HepG2 (cell line): ENCODE results near the gene RRP12. TPM values are rescaled to one million over a fixed set of nuclear protein-coding genes. Genes with fewer than 3 reads are reported as not detected.

Experiments
- ATAC-seq: fragments of 200-7000 bp; cut with Tn5 transposase; 3 replicates; pipeline ENCODE4 v1.9.1; 2020; ENCODE audit warnings: mild to moderate bottlenecking, moderate library complexity
- BruUV-seq: library from RNA; stranded (reverse); fragments of 400-500 nt; replicated peaks from 2 replicates; lab custom pipeline; 2021; lab: Mats Ljungman, UMichigan
- CTCF ChIA-PET: fragments of 300-600 bp; formaldehyde crosslinking; extraction: SDS; loops from one replicate; lab custom pipeline; 2021; ENCODE audit warnings: low total read pairs, inconsistent platforms, low intra/inter-chr PET ratio; lab: Yijun Ruan, JAX
- POLR2A ChIA-PET: fragments of 350-600 bp; sonication (Branson Sonifier 250); formaldehyde crosslinking; loops from one replicate; lab custom pipeline; 2020; ENCODE audit warnings: antibody characterized with exemption, inconsistent platforms; lab: Yijun Ruan, JAX
- DNase-seq: peaks from one replicate; pipeline ENCODE4 v3.0.0-alpha.2; 2015; ENCODE audit warnings: low spot score
- FAIRE-seq: peaks from 3 replicates; lab custom pipeline; 2011; peaks lifted over from hg19 to GRCh38; lab: Jason Lieb, UNC
- H2AFZ ChIP-seq: one replicate; pipeline ENCODE4 v1.6.1; 2011; ENCODE audit warnings: low read length, inconsistent platforms
- H3K27ac ChIP-seq: fragments of 300-600 bp; 3 replicates; pipeline ENCODE4 v1.8.0; 2011; ENCODE audit warnings: mixed run types, mild to moderate bottlenecking, mixed read lengths, low read length, inconsistent platforms; ENCODE audit not compliant: insufficient read depth; ENCODE audit errors: extremely low read length
- H3K27me3 ChIP-seq, 2 experiments: fragments of 200-600 bp in 1 of 2; 2 replicates in 1 of 2; 3 replicates in 1 of 2; pipeline versions ENCODE4 v1.6.0 to v1.8.0; 2011; ENCODE audit warnings: low read length in 2 of 2, mild to moderate bottlenecking in 2 of 2, moderate library complexity in 2 of 2, inconsistent platforms in 1 of 2; ENCODE audit not compliant: insufficient read depth in 2 of 2, control insufficient read depth in 1 of 2
- H3K36me3 ChIP-seq, 2 experiments: fragments of 200-600 bp in 1 of 2; replicated peaks in 1 of 2; 2 replicates in 1 of 2; 3 replicates in 1 of 2; pipeline versions ENCODE4 v1.5.1 to v1.8.0; 2011; ENCODE audit warnings: low read length in 2 of 2, inconsistent platforms in 1 of 2; ENCODE audit not compliant: insufficient read depth in 2 of 2, control insufficient read depth in 1 of 2
- H3K4me1 ChIP-seq: 2 replicates; pipeline ENCODE4 v1.5.1; 2012; ENCODE audit warnings: low read length, inconsistent platforms; ENCODE audit not compliant: insufficient read depth
- H3K4me2 ChIP-seq: 2 replicates; pipeline ENCODE4 v1.6.0; 2011; ENCODE audit warnings: low read depth, low read length, inconsistent platforms
- H3K4me3 ChIP-seq, 3 experiments: fragments of 200-600 bp in 1 of 3; sonication (generic), shearing (Covaris generic) in 1 of 3; replicated peaks in 1 of 3; 2 replicates each; pipeline ENCODE4 v1.5.1; 2011 to 2016; ENCODE audit warnings: low read length in 3 of 3, inconsistent platforms in 2 of 3, low read depth in 2 of 3, mild to moderate bottlenecking in 2 of 3, control low read depth in 1 of 3, mixed read lengths in 1 of 3; ENCODE audit not compliant: insufficient read depth in 1 of 3
- H3K79me2 ChIP-seq: one replicate; pipeline ENCODE4 v1.6.1; 2011; ENCODE audit warnings: low read length, inconsistent platforms; ENCODE audit not compliant: insufficient read depth
- H3K9ac ChIP-seq: 2 replicates; pipeline ENCODE4 v1.6.0; 2011; ENCODE audit warnings: mild to moderate bottlenecking, low read depth, low read length, inconsistent platforms; ENCODE audit not compliant: insufficient read depth
- H3K9me3 ChIP-seq: 2 replicates; pipeline ENCODE4 v1.5.1; 2012; ENCODE audit warnings: mild to moderate bottlenecking, low read length
- H4K20me1 ChIP-seq: 2 replicates; pipeline ENCODE4 v1.6.0; 2011; ENCODE audit warnings: inconsistent platforms, mild to moderate bottlenecking, low read length, moderate library complexity; ENCODE audit not compliant: insufficient read depth
- ETV6 ChIP-seq: sonication (generic); formaldehyde crosslinking; conservative IDR thresholded peaks from 2 replicates; pipeline ENCODE4 v1.4.0; 2020; ENCODE audit warnings: missing genetic modification reagents
- HNF4A ChIP-seq: sonication (generic); formaldehyde crosslinking; IDR thresholded peaks from 2 replicates; pipeline ENCODE4 v1.4.0; 2020; ENCODE audit warnings: missing genetic modification reagents
- HNF4G ChIP-seq, 2 experiments: sonication (generic) in 1 of 2; formaldehyde crosslinking in 1 of 2; IDR thresholded peaks; 2 replicates each; pipeline versions ENCODE4 v1.4.0 to v1.6.1; 2011 to 2020; ENCODE audit warnings: borderline replicate concordance in 2 of 2, low read depth in 2 of 2, mild to moderate bottlenecking in 2 of 2, low read length in 1 of 2, missing genetic modification reagents in 1 of 2, moderate library complexity in 1 of 2
- IRF2 ChIP-seq: IDR thresholded peaks from 2 replicates; pipeline ENCODE4 v1.6.1; 2018; ENCODE audit warnings: missing genetic modification reagents, missing compliant biosample characterization
- POLR2AphosphoS2 ChIP-seq: IDR thresholded peaks from 2 replicates; pipeline ENCODE4 v1.6.1; 2011; ENCODE audit warnings: low read depth, low read length, improper control_type of control experiment
- SAP130 ChIP-seq: IDR thresholded peaks from 2 replicates; pipeline ENCODE4 v1.6.1; 2016; ENCODE audit warnings: low read depth
- SNRNP70 ChIP-seq: fragments of 200-400 bp; formaldehyde crosslinking; IDR thresholded peaks from 2 replicates; pipeline ENCODE4 v1.6.1; 2017; ENCODE audit warnings: mild to moderate bottlenecking, low read depth, low read length, moderate library complexity
- XRCC5 ChIP-seq: fragments of 200-400 bp; formaldehyde crosslinking; optimal IDR thresholded peaks from 2 replicates; pipeline ENCODE3; 2017; ENCODE audit warnings: mild to moderate bottlenecking, low read length
- ZNF205 ChIP-seq: IDR thresholded peaks from 2 replicates; pipeline ENCODE4 v1.6.1; 2018; ENCODE audit warnings: missing biosample characterization, missing genetic modification reagents
- ZNF333 ChIP-seq: sonication (generic); formaldehyde crosslinking; IDR thresholded peaks from 2 replicates; pipeline ENCODE4 v1.4.0; 2020; ENCODE audit warnings: mild to moderate bottlenecking, missing genetic modification reagents, borderline replicate concordance
- ZNF337 ChIP-seq: sonication (generic); formaldehyde crosslinking; IDR thresholded peaks from 2 replicates; pipeline ENCODE4 v1.5.1; 2020; ENCODE audit warnings: missing genetic modification reagents, low read depth, mild to moderate bottlenecking, borderline replicate concordance
- ZNF724P ChIP-seq: sonication (generic); formaldehyde crosslinking; IDR thresholded peaks from 2 replicates; pipeline ENCODE4 v1.8.0; 2022; ENCODE audit warnings: missing genetic modification reagents, borderline replicate concordance
- WGBS: methylation state at CpG from one replicate; pipeline ENCODE4 v1.1.6; 2017; ENCODE audit warnings: low lambda C conversion rate; 5-methylcytosine and 5-hydroxymethylcytosine counted together
- in situ Hi-C: cut with HindIII; loops from 2 replicates; pipeline ENCODE4 v1.10.0; 2017; ENCODE audit warnings: low pct_unique_long_range_greater_than_20kb; ENCODE audit not compliant: extremely low pct_ligation_motif_present
- intact Hi-C: fragments of 100-400 bp; cut with micrococcal nuclease; formaldehyde crosslinking; loops from one replicate; pipeline ENCODE4 v1.10.0; 2022; ENCODE audit not compliant: unreplicated experiment
- polyA plus RNA-seq, 8 experiments: library from polyadenylated mRNA; depleted of rRNA in 3 of 8; stranded (reverse) in 7 of 8; unstranded in 1 of 8; fragments of >200 nt; fragmentation: Illumina TruSeq in 4 of 8; extraction: Trizol in 4 of 8; gene quantifications; 2 replicates each; pipeline versions ENCODE4 v1.2.1 to v1.2.3, GENCODE V29; 2011 to 2016; ENCODE audit warnings: low read depth in 4 of 8, missing spikeins in 1 of 8, mixed read lengths in 1 of 8; ENCODE audit not compliant: insufficient read depth in 1 of 8
- total RNA-seq, 5 experiments: library from RNA; depleted of rRNA; stranded (reverse); fragments of >200 nt; fragmentation: Illumina TruSeq; extraction: Trizol; gene quantifications; 2 replicates each; pipeline ENCODE4 v1.2.3, GENCODE V29; 2016; ENCODE audit warnings: low read depth in 1 of 5
- TF ChIP-seq, protein P1 (sequence below): sonication (generic); formaldehyde crosslinking; IDR thresholded peaks from 2 replicates; pipeline ENCODE4 v1.4.0; 2020; ENCODE audit warnings: mild to moderate bottlenecking, missing genetic modification reagents
- TF ChIP-seq, protein P2 (sequence below): sonication (generic); formaldehyde crosslinking; IDR thresholded peaks from 2 replicates; pipeline ENCODE4 v1.9.0; 2022; ENCODE audit warnings: missing genetic modification reagents, mild to moderate bottlenecking, borderline replicate concordance
- TF ChIP-seq, protein P3 (sequence below): sonication (generic); formaldehyde crosslinking; IDR thresholded peaks from 2 replicates; pipeline ENCODE4 v1.5.0; 2020; ENCODE audit warnings: mild to moderate bottlenecking, missing genetic modification reagents, moderate library complexity
- TF ChIP-seq, protein P4 (sequence below): IDR thresholded peaks from 2 replicates; pipeline ENCODE4 v1.6.1; 2016

RRP12 gene
- total and polyA plus RNA-seq, 2 of the 13 experiments (the other 11 are each of a cell fraction or from before 2014, with no cell fraction given): 13.2 to 39.4 TPM

- TF ChIP-seq, protein P1, sequence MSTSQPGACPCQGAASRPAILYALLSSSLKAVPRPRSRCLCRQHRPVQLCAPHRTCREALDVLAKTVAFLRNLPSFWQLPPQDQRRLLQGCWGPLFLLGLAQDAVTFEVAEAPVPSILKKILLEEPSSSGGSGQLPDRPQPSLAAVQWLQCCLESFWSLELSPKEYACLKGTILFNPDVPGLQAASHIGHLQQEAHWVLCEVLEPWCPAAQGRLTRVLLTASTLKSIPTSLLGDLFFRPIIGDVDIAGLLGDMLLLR (CRISPR knock-in tag): no peak
- no peak for TF ChIP-seq ZNF333 (CRISPR knock-in tag)
- no peak for TF ChIP-seq SNRNP70
- no peak for TF ChIP-seq ZNF337 (CRISPR knock-in tag)
These were observed 10.3 kb upstream of the RRP12 start (continued) for GRCh38 chr10:97411406-97411805.

GRCh38 chr10:97408496-97408992 lies 7.4 kb upstream of the RRP12 start:
- no peaks in the 10 kb centered on the region for H3K79me2 ChIP-seq
- in situ Hi-C loops (no loop called here), intact Hi-C loops (no loop called here)
- H3K4me3 ChIP-seq: peak overlapping the region in 1 of 3 experiments; percentile 63; a peak in 2 of 6 replicates
- H4K20me1 ChIP-seq: no peaks in the 10 kb centered on the region
- BruUV-seq: no TSS peak
- H2AFZ ChIP-seq: peak overlapping the region; percentile 43
- no peaks in the 10 kb centered on the region for H3K36me3 ChIP-seq
- WGBS: 10% methylated on average over 8 of the region's 10 CpGs
- ChIA-PET POLR2A (interaction anchor here (0.8 to 1.0 kb wide), 3 partner anchors 18 to 26 kb away, joined by 4 read pairs; no protein-coding TSS in a partner anchor), CTCF (interaction anchor here (2.3 kb wide), 1 partner anchor 37 kb away, joined by 12 read pairs; the partner anchor contains the start of genes EXOSC1 and ZDHHC16)
- H3K9me3 ChIP-seq: no peaks in the 10 kb centered on the region
- no peak overlapping the region for H3K9ac ChIP-seq
- H3K27me3 ChIP-seq: no peaks in the 10 kb centered on the region
- FAIRE-seq: peak; percentile 15
- H3K4me2 ChIP-seq: peak overlapping the region; percentile 83
- peak; percentile 51 for ATAC-seq
- H3K4me1 ChIP-seq: peaks cover 59% of the 10 kb centered on the region
- peak overlapping the region; percentile 77 for H3K27ac ChIP-seq
- DNase-seq: peak; percentile 73
- TF ChIP-seq, protein P2, sequence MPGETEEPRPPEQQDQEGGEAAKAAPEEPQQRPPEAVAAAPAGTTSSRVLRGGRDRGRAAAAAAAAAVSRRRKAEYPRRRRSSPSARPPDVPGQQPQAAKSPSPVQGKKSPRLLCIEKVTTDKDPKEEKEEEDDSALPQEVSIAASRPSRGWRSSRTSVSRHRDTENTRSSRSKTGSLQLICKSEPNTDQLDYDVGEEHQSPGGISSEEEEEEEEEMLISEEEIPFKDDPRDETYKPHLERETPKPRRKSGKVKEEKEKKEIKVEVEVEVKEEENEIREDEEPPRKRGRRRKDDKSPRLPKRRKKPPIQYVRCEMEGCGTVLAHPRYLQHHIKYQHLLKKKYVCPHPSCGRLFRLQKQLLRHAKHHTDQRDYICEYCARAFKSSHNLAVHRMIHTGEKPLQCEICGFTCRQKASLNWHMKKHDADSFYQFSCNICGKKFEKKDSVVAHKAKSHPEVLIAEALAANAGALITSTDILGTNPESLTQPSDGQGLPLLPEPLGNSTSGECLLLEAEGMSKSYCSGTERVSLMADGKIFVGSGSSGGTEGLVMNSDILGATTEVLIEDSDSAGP (CRISPR knock-in tag): no peak
- 0 out of 2 replicates have a peak, but pooled peaks have one; percentile 34 for TF ChIP-seq SAP130 (CRISPR knock-in tag)
- peak; percentile 27; the same call in 1 of the 2 replicates for TF ChIP-seq HNF4G (IDR thresholded peaks at IDR 0.05; ENCODE audit: borderline replicate concordance, low read depth, low read length)
- no peak for TF ChIP-seq HNF4G (CRISPR knock-in tag; IDR thresholded peaks at IDR 0.05; ENCODE audit: borderline replicate concordance, low read depth)
- TF ChIP-seq ZNF724P (CRISPR knock-in tag): no peak
- TF ChIP-seq HNF4A (CRISPR knock-in tag): peak; percentile 81
- TF ChIP-seq XRCC5: no peak
- TF ChIP-seq, protein P3, sequence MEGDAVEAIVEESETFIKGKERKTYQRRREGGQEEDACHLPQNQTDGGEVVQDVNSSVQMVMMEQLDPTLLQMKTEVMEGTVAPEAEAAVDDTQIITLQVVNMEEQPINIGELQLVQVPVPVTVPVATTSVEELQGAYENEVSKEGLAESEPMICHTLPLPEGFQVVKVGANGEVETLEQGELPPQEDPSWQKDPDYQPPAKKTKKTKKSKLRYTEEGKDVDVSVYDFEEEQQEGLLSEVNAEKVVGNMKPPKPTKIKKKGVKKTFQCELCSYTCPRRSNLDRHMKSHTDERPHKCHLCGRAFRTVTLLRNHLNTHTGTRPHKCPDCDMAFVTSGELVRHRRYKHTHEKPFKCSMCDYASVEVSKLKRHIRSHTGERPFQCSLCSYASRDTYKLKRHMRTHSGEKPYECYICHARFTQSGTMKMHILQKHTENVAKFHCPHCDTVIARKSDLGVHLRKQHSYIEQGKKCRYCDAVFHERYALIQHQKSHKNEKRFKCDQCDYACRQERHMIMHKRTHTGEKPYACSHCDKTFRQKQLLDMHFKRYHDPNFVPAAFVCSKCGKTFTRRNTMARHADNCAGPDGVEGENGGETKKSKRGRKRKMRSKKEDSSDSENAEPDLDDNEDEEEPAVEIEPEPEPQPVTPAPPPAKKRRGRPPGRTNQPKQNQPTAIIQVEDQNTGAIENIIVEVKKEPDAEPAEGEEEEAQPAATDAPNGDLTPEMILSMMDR (CRISPR knock-in tag): peak; percentile 25
- TF ChIP-seq ETV6: no peak
- TF ChIP-seq IRF2: 0 out of 2 replicates have a peak, but pooled peaks have one; percentile 52
- no peak for TF ChIP-seq ZNF337 (CRISPR knock-in tag)
- peak; percentile 71; the same call in 1 of the 2 replicates for TF ChIP-seq ZNF205 (CRISPR knock-in tag)
- TF ChIP-seq, protein P4, sequence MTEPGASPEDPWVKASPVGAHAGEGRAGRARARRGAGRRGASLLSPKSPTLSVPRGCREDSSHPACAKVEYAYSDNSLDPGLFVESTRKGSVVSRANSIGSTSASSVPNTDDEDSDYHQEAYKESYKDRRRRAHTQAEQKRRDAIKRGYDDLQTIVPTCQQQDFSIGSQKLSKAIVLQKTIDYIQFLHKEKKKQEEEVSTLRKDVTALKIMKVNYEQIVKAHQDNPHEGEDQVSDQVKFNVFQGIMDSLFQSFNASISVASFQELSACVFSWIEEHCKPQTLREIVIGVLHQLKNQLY (CRISPR knock-in tag): peak; percentile 33; the same call in 1 of the 2 replicates
- TF ChIP-seq POLR2AphosphoS2: no peak
